ENCODE results near the gene TMEM17.

TMEM17 gene

DNA sequence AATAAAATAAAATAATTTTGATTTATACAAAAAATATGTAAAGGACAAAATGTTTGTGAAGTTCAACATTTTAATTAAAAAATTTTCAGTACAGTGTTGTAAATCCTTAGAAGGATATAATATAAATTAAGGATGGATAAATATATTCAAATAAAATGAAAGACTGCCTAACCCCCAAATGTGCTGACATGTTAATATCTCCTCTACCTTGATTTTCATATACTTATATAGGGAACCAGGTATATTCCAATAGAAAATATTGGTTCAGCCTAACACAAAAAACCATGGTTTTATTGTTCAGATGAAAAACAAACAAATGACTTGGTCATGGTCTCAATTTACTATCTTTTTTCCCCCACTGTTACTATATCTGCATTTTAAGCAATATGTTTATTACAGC, 7.3 kb downstream of the TMEM17 start:
- H3K36me3 Mint-ChIP-seq (ENCODE audit: low read depth), result no peaks in the 10 kb centered on the region
- H3K4me3 Mint-ChIP-seq, result no peak overlapping the region
- no peak overlapping the region for H3K27ac Mint-ChIP-seq
- H3K27me3 Mint-ChIP-seq, result no peaks in the 10 kb centered on the region
- H3K9me3 Mint-ChIP-seq, result no peaks in the 10 kb centered on the region
- DNase-seq, result no peak
- no peaks in the 10 kb centered on the region for H3K4me1 Mint-ChIP-seq (ENCODE audit: low read depth)

DNA sequence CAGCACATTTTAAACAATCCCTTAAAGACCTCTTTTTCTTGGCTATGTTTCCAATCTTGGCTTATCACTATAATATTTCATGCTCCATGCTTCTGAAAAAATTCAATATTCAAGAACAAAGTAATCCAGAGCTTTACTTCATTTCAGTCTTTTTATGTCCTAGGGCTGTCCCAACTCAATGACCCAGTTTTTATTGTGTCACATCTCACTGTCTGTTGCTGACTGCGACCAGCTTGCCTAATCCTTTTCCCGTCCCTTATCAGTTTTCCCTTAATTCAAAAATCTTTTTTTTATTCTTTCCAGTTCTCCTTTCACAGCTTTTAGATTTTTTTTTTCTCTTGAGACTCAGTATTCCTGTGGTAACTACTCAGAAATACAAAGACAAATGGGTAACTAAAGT, 10.2 kb downstream of the TMEM17 start:
- Mint-ChIP-seq H3K4me3 (no peak overlapping the region), H3K4me1 (ENCODE audit: low read depth) (no peaks in the 10 kb centered on the region), H3K9me3 (no peaks in the 10 kb centered on the region), H3K27ac (no peak overlapping the region), H3K36me3 (ENCODE audit: low read depth) (no peaks in the 10 kb centered on the region), H3K27me3 (no peaks in the 10 kb centered on the region)
- DNase-seq, result no peak

DNA sequence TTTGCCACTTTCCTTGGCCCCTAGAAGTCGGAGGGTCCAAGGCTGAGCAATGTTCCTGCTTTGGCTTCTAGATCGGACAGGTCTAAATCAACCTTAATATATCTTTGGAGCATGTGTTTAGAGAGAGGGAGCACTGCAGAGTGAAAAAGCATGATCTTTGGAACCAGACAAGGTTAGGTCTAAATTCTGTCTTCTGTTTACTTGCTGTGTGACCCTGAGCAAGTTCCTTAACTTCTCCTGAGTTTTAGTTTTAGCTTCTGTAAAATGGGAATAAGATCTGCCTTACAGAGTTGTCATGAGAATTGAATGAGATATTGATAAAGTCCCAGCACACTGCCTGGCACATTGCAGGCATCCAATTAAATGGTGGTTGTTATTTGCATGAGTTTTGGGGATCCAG, 13.9 kb downstream of the TMEM17 start:
- Mint-ChIP-seq H3K9me3 (no peaks in the 10 kb centered on the region), H3K27ac (no peak overlapping the region), H3K4me1 (ENCODE audit: low read depth) (no peaks in the 10 kb centered on the region), H3K4me3 (no peak overlapping the region), H3K36me3 (ENCODE audit: low read depth) (no peaks in the 10 kb centered on the region), H3K27me3 (no peaks in the 10 kb centered on the region)
- no peak for DNase-seq

DNA sequence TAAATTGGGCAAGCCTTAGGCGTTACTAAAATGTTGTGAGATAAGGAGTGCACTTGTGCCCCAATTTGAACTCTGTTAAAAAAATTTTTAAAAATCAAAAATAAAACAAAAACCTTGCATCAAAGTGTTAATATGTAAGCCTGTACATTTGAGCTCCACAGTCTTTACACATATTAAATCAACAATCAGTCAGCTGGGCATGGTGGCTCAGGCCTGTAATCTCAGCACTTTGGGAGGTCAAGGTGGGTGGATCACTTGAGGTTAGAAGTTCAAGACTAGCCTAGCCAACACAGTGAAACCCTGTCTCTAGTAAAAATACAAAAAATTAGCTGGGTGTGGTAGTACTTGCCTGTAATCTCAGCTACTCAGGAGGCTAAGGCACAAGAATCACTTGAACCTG, 16.3 kb downstream of the TMEM17 start:
- no peak for DNase-seq
- Mint-ChIP-seq H3K9me3 (no peaks in the 10 kb centered on the region), H3K27me3 (no peaks in the 10 kb centered on the region), H3K4me3 (no peak overlapping the region), H3K4me1 (ENCODE audit: low read depth) (no peaks in the 10 kb centered on the region), H3K27ac (no peak overlapping the region), H3K36me3 (ENCODE audit: low read depth) (no peaks in the 10 kb centered on the region)

DNA sequence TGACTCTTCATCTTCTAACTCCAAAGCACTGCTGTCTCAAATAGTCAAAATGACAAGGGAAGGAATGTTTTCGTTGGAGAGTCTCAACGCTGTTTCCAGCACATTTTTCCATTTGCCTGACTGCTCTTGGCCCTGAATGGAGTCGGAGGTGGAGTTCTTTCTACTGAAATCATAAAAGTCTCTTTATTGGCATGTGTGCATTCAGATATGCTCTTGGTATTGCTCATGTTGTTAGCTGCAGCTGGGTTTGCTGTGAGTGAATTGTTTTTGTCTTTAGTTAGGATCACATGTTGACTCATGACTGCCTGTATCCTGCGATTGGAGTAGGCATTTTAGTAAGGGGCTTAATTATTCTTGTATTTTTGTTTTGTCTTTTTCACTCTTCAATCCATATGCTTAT, 16.8 kb downstream of the TMEM17 start:
- Mint-ChIP-seq H3K4me3 (no peak overlapping the region), H3K36me3 (ENCODE audit: low read depth) (no peaks in the 10 kb centered on the region), H3K27ac (no peak overlapping the region), H3K4me1 (ENCODE audit: low read depth) (no peaks in the 10 kb centered on the region), H3K27me3 (no peaks in the 10 kb centered on the region), H3K9me3 (no peaks in the 10 kb centered on the region)
- DNase-seq, result no peak

DNA sequence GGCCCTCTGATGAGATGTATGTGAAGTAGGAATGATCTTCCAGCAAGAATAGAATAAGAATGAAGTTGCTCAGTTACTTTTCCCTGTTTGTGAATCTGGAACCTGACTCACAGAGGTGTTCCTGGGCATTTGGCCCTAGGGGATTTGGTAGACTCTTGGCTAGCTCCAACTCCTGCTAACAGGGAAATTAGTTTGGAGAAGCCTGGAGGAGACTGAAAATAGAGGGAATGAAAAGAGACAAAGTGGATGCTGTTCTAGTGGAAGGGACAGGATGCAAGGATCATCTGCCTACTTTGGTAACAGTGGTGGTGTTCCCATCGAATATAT, 19.6 kb downstream of the TMEM17 start:
- H3K36me3 Mint-ChIP-seq (ENCODE audit: low read depth), result no peaks in the 10 kb centered on the region
- no peak overlapping the region for H3K27ac Mint-ChIP-seq
- no peak for DNase-seq
- H3K27me3 Mint-ChIP-seq, result no peaks in the 10 kb centered on the region
- H3K9me3 Mint-ChIP-seq, result no peaks in the 10 kb centered on the region
- no peaks in the 10 kb centered on the region for H3K4me1 Mint-ChIP-seq (ENCODE audit: low read depth)
- no peak overlapping the region for H3K4me3 Mint-ChIP-seq

DNA sequence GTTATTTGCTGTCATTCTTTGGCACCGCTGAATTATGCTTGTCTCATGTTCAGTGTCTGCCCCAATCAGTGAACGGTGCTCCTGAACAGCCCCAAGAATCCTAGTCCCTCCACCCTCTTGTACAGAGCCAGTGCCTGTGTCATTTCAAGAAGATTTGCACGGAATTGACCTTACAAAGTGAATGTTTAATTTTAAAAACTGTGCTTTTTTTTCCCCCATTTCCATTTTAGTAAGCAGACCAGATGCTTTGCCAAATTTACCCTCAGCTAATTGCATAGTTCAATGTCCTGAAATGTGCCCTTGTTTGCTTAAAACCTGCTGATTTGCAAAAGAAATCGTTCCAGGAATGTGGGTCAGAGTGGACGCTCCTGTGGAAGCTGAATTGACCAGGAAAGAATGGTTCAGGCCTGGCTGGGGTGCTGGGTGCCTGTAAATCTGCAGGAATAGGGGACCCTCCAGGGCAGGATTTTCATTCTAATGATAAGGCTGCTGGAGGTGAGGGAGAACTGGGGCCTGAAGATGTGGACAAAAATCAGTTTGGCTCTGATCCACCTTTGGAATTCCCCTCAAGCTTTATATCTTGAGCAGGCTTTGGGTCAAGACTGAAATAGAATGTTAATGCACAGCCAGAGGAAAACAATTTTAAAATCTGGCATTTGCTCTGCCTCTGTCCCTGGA, 20.1 kb downstream of the TMEM17 start:
- no peaks in the 10 kb centered on the region for H3K27me3 Mint-ChIP-seq
- no peaks in the 10 kb centered on the region for H3K36me3 Mint-ChIP-seq (ENCODE audit: low read depth)
- no peaks in the 10 kb centered on the region for H3K9me3 Mint-ChIP-seq
- DNase-seq, result no peak
- H3K27ac Mint-ChIP-seq, result no peak overlapping the region
- no peaks in the 10 kb centered on the region for H3K4me1 Mint-ChIP-seq (ENCODE audit: low read depth)
- no peak overlapping the region for H3K4me3 Mint-ChIP-seq

DNA sequence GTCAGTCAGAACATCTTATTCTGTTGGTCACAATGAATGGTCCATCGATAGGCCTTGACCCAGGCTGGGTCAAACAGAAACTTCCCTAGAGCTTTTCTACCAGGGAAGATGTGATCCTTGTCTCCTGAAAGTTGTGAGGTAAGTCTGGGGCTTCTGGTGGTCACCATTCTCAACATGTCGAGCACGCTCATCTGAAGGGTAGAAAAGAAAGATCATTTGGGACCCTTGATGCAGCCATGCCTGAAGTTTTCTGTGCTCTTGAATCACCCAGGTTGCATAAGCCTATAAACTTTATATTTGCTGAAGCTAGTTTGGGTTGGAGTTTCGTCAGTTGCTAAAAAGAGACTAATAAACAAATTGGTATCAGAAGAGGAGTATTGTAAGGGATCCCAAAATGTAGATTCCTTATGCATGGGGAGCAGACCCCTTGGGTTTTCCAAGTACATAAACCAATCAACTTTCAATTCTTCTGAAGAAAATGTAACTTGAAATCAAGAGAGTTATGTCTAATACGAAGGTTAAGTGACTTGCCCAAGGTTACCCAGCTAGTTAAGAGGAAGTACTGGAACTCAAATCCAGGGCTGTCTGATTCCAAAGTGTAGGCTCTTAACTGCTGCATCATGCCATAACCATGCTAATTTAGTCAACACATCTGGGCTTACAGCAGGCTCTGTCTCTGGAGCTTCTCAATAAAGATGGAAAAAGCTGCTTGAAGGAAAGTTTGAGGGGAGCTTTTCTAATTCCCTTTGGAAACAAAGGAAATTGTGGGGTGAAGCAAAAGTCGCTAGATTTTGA, 23.2 kb downstream of the TMEM17 start:
- no peaks in the 10 kb centered on the region for H3K9me3 Mint-ChIP-seq
- H3K36me3 Mint-ChIP-seq (ENCODE audit: low read depth), result no peaks in the 10 kb centered on the region
- no peak overlapping the region for H3K4me3 Mint-ChIP-seq
- DNase-seq, result no peak
- H3K27ac Mint-ChIP-seq, result no peak overlapping the region
- no peaks in the 10 kb centered on the region for H3K27me3 Mint-ChIP-seq
- no peaks in the 10 kb centered on the region for H3K4me1 Mint-ChIP-seq (ENCODE audit: low read depth)

DNA sequence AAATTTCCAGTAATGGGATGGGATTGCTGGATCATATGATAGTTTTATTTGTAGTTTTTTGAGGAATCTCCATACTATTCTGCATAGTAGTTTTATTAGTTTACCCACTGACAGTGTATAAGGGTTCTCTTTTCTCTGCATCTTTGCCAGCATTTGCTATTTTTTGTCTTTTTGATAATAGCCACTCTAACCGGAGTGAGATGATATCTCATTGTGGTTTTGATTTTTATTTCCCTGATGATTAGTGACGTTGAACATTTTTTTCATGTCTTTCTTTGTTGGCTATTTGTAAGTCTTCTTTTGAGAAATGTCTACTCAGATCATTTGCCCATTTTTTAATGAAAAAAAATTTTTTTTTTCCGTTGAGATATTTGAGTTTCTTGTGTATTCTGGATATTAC, 26.1 kb downstream of the TMEM17 start:
- Mint-ChIP-seq H3K36me3 (ENCODE audit: low read depth) (no peaks in the 10 kb centered on the region), H3K4me3 (no peak overlapping the region), H3K27me3 (peaks cover 3% of the 10 kb centered on the region), H3K27ac (no peak overlapping the region), H3K9me3 (no peaks in the 10 kb centered on the region), H3K4me1 (ENCODE audit: low read depth) (peaks cover 5% of the 10 kb centered on the region)
- DNase-seq, result no peak

DNA sequence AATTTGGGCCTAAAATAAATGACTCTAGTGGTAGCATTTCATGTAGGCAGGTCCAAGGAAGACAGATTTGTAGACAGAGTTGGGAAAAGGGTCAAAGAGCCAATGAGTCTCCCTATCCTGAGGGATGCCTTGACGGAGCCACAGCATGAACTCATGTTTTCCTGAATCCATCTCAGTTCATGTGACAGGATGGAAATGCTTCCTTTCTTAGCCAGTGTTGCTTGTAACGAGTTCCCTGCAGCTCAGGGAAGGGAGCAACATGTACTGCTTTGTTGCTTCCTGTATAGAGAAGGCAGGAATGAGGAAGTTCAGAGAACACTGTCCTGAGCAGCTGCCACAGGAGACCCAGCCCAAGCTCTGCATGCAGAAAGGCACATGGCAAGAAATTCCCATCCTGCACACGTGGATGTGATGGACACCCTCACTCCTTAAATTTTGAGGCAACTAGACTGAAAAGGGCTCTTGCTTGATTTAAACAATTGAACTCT, 27.9 kb downstream of the TMEM17 start:
- Mint-ChIP-seq H3K4me1 (ENCODE audit: low read depth) (peaks cover 9% of the 10 kb centered on the region), H3K27me3 (peaks cover 3% of the 10 kb centered on the region), H3K9me3 (no peaks in the 10 kb centered on the region), H3K4me3 (no peak overlapping the region), H3K36me3 (ENCODE audit: low read depth) (no peaks in the 10 kb centered on the region), H3K27ac (no peak overlapping the region)
- DNase-seq, result no peak

DNA sequence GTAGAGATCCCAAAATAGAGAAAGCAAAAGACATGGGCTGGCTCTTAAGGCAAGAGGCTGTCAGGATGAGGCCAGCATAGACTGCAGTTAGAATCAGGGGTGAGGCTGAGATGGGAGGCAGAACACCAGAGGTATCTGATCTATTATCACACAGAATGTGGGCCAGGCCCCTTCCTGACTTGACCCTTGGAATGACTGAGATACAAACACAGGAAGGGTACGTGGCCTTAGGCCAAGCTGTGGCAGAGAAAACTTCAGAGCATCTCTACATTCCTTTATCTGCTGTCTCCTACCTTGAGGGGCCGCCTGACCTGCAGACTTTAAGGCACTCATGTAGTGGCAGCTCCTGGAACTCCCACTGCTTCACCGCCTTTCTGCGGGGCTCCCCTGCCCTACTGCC, 28.4 kb downstream of the TMEM17 start:
- H3K36me3 Mint-ChIP-seq (ENCODE audit: low read depth), result no peaks in the 10 kb centered on the region

DNA sequence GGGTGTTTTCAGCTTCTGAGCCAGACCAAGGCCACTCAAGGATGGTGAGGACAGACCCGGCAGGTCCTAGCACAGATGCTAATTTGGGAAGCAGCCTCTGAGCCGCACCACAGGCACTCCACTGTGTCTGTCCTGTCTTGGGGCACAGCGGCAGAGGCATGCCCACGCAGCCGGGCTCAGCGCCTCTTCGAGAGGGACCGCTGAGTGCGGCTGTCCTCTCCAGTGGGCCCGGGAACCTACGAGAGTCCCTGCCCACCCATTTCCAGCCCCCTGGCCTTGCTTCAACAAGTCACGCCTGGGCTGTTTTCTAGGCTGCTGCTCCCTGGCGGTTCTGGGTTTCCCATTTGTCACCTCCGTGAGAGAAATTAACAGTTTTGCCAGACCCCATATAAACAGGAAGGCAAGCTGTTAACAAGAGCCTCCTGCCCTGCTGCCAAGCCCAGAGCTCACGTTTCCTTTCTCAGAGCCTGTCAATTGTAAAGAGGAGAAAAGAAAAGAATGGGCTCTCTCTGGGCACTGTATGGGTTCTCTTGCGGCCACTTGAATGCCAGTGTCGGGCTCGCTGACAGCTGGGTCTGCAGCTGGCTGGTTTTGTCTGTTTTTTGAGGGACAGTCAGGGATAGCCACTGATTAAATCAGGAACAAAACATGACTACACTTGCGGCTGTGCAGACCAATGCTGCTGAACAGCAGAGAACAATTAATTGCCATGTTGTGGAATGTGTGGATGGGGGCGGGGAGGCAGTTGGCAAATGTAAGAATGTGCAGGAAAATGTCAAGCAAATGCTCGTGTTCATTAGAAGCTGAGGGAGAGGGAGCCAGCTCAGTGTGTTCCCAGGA, 30.6 kb downstream of the TMEM17 start:
- Mint-ChIP-seq H3K4me3 (no peak overlapping the region), H3K27ac (no peak overlapping the region), H3K4me1 (ENCODE audit: low read depth) (peaks cover 9% of the 10 kb centered on the region), H3K9me3 (no peaks in the 10 kb centered on the region), H3K27me3 (peaks cover 3% of the 10 kb centered on the region), H3K36me3 (ENCODE audit: low read depth) (no peaks in the 10 kb centered on the region)
- DNase-seq, result no peak

More for the DNA sequence above, 28.4 kb downstream of the TMEM17 start:
- Mint-ChIP-seq H3K27me3 (peaks cover 3% of the 10 kb centered on the region), H3K27ac (no peak overlapping the region), H3K4me3 (no peak overlapping the region), H3K9me3 (no peaks in the 10 kb centered on the region), H3K4me1 (ENCODE audit: low read depth) (peaks cover 9% of the 10 kb centered on the region)
- DNase-seq, result no peak

DNA sequence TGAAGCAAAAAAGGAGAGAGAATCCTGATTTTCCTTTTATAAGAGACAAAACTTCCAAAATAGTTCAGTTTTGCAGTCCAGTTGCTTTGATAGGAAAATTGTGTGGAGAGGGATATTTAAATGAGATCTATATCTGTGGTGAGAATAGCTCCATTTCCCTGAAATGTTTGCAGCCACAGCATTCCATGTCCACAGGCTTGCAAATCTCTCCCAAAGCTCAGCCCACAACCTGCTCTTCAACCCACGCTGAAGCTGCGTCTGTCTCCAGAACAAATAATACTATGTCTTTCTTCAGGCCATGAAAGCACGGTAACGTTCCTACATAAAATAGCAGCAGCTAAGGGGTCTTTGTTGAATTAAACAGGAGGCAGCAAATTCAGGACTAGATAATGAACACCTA, 31.8 kb downstream of the TMEM17 start:
- Mint-ChIP-seq H3K27ac (no peak overlapping the region), H3K27me3 (peaks cover 3% of the 10 kb centered on the region), H3K4me3 (no peak overlapping the region), H3K9me3 (no peaks in the 10 kb centered on the region), H3K36me3 (ENCODE audit: low read depth) (no peaks in the 10 kb centered on the region), H3K4me1 (ENCODE audit: low read depth) (peaks cover 9% of the 10 kb centered on the region)
- DNase-seq, result no peak

DNA sequence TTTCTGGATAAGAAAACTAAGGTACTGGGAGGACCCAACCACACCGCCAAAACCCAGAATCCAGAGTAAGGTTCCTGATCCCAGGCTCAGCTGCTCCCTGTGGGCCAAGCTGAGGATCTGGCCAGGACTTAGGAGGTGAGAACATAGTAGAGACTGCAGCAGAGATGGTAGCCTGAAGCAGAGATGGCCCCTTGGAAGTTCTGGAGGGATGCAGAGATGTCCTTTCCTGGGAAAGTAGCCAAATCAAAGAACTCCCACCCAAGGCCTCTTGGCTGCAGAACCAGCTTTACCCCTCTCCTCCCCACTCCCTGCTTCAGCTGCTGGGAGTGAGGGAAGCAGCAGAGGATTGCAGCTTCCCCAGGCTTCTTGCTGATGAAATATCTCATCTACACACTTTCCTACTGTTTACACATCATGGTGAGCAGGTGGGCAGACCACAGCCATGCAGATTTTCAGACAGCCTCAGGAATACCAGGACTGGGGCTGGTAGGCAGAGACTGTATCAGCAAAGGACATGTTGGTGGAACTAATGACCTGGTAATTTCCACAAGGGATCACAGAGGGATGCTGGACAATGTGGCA, 32.7 kb downstream of the TMEM17 start:
- Mint-ChIP-seq H3K9me3 (no peaks in the 10 kb centered on the region), H3K27me3 (peaks cover 3% of the 10 kb centered on the region), H3K36me3 (ENCODE audit: low read depth) (no peaks in the 10 kb centered on the region), H3K4me3 (no peak overlapping the region), H3K4me1 (ENCODE audit: low read depth) (peaks cover 9% of the 10 kb centered on the region), H3K27ac (no peak overlapping the region)
- no peak for DNase-seq
